Heart left ventricle (tissue), 16 donors: ENCODE results near the gene WWOX. TPM values are rescaled to one million over a fixed set of nuclear protein-coding genes. Genes with fewer than 3 reads are reported as not detected.
"Not testable (repeated sequence)": the region's sequence is repeated elsewhere in the genome, so short reads cannot be mapped to it uniquely, and the experiment has no call there.

ENCODE experiments used
- ATAC-seq, 4 donors: fragments of 200-7000 bp; cut with Tn5 transposase; one replicate each; pipeline ENCODE4 v1.9.1; 2020 to 2022; ENCODE audit warnings: moderate library complexity in 4 of 4, mild to moderate bottlenecking in 3 of 4, moderate number of reproducible peaks in 1 of 4
- DNase-seq, 5 donors: peaks; one replicate each; pipeline ENCODE4 v3.0.0-alpha.2; 2020
- H3K27ac ChIP-seq, 12 donors: fragments of 200-600 bp; sonication (generic) in 4 of 12; one replicate each; pipeline versions ENCODE4 v1.5.0 to v1.8.0; 2016 to 2022; ENCODE audit warnings: mild to moderate bottlenecking in 2 of 12
- H3K27me3 ChIP-seq, 9 donors: fragments of 200-600 bp; sonication (generic) in 2 of 9; one replicate each; pipeline versions ENCODE4 v1.5.1 to v1.8.0; 2016 to 2022; ENCODE audit warnings: mild to moderate bottlenecking in 3 of 9
- H3K36me3 ChIP-seq, 9 donors: fragments of 200-600 bp; sonication (generic) in 2 of 9; one replicate each; pipeline versions ENCODE4 v1.5.0 to v1.8.0; 2018 to 2022; ENCODE audit warnings: mild to moderate bottlenecking in 2 of 9
- H3K4me1 ChIP-seq, 12 donors: fragments of 200-600 bp; sonication (generic) in 4 of 12; one replicate each; pipeline versions ENCODE4 v1.5.0 to v1.8.0; 2016 to 2022; ENCODE audit warnings: mild to moderate bottlenecking in 3 of 12
- H3K4me3 ChIP-seq, 12 donors: fragments of 200-600 bp; sonication (generic) in 4 of 12; one replicate each; pipeline versions ENCODE4 v1.5.0 to v1.8.0; 2017 to 2022; ENCODE audit warnings: mild to moderate bottlenecking in 9 of 12, moderate library complexity in 4 of 12
- H3K9me3 ChIP-seq, 12 donors: fragments of 200-600 bp; sonication (generic) in 4 of 12; one replicate each; pipeline versions ENCODE4 v1.5.0 to v1.8.0; 2016 to 2022; ENCODE audit warnings: mild to moderate bottlenecking in 1 of 12
- CTCF ChIP-seq, 12 donors: fragments of 200-600 bp; sonication (generic) in 4 of 12; IDR thresholded peaks; one replicate each; pipeline versions ENCODE4 v1.5.0 to v1.8.0; 2018 to 2022; ENCODE audit warnings: antibody characterized with exemption in 12 of 12, mild to moderate bottlenecking in 5 of 12
- POLR2A ChIP-seq, 2 donors: fragments of 450-650 bp; IDR thresholded peaks; one replicate each; pipeline ENCODE4 v1.6.1; 2017; ENCODE audit warnings: antibody characterized with exemption in 2 of 2, mild to moderate bottlenecking in 2 of 2, moderate library complexity in 2 of 2
- WGBS, 4 donors: extraction: QIAGEN DNeasy Blood & Tissue Kit in 2 of 4; methylation state at CpG; one replicate each; pipeline versions ENCODE4 v1.1.5 to v1.1.7; 2013 to 2018; 5-methylcytosine and 5-hydroxymethylcytosine counted together
- intact Hi-C, 10 donors: fragments of 100-400 bp; cut with DNase I; formaldehyde crosslinking; loops; one replicate each; pipeline versions ENCODE4 v1.11.1 to v1.14.2; 2022
- polyA plus RNA-seq, 2 donors: library from polyadenylated mRNA; stranded (reverse); fragments of 200-250 nt; gene quantifications; one replicate each; pipeline ENCODE4 v1.2.3, GENCODE V29; 2013
- total RNA-seq, 9 donors: library from RNA; depleted of rRNA in 2 of 9; stranded (reverse); fragments of >200 nt in 2 of 9; fragmentation: NEBNext Ultra II Directional in 3 of 9; extraction: Animal tissue kit (Norgen Biotek cat#: 25700) in 3 of 9; gene quantifications; one replicate each; pipeline versions ENCODE4 v1.1.0 to v1.2.4, GENCODE V29; 2016 to 2023
- donor health status: ischemic (EF 13 %, LVEDD 7.1; RV severe dilation, severe dysfunction).
- donor health status: healthy with polysubstance abuse.
- donor health status: DM: no; HTN: yes; CAD: no.
- donor health status: DM: no; HTN: no; CAD: no.
- donor health status: ischemic (EF 25% LVEDD 6.9; RV normal size, moderate dysfunction).
- donor health status: ischemic (EF 25% LVEDD 5.7; RV mildly dilated, moderate dysfunction).
- donor health status: healthy.
- donor health status: DM: yes; HTN: yes; CAD: no.
- donor health status: ischemic (EF 35%, LVEDD 5.7; RV mildly dilated, moderate dysfunction).
- donor health status: nonischemic (EF 11% LVEDD 7.7; RV severe dilation, severe dysfunction).
- donor health status: DM: yes; HTN: yes; CAD: no.
- donor health status: PGD.
- donor health status: ischemic (EF 29% LVEDD 5.4; RV normal size, mild dysfunction).
- donor health status: nonischemic (EF 23%, LVEDD 6.1; RV moderate dilation, normal function).

The WWOX gene
- total and polyA plus RNA-seq, 11 donors, result 4.3 to 18.3 (median 9.1) TPM

GRCh38 chr16:79253100-79253631 is 1153.7 kb downstream of the WWOX start:
- no peak overlapping the region for H3K27ac ChIP-seq
- H3K36me3 ChIP-seq, result no peaks in the 10 kb centered on the region
- no peak for DNase-seq
- intact Hi-C loops, result no loop called here
- peaks cover 0 to 3% (median 0%) of the 10 kb centered on the region in 9 donors for H3K27me3 ChIP-seq
- 62 to 81% (median 72%) methylated on average over 9 of the region's 9 CpGs for WGBS, 4 donors
- ATAC-seq, result no peak
- no peaks in the 10 kb centered on the region for H3K9me3 ChIP-seq
- peaks cover 0 to 6% (median 0%) of the 10 kb centered on the region in 12 donors for H3K4me1 ChIP-seq
- no peak overlapping the region for H3K4me3 ChIP-seq
- TF ChIP-seq CTCF (IDR thresholded peaks at IDR 0.05), result no peak
- no peak for TF ChIP-seq POLR2A (IDR thresholded peaks at IDR 0.05)

- TF ChIP-seq POLR2A (IDR thresholded peaks at IDR 0.05) (no peak), CTCF (IDR thresholded peaks at IDR 0.05) (no peak)
- Histone ChIP-seq H3K36me3 (no peaks in the 10 kb centered on the region), H3K27ac (no peak overlapping the region), H3K27me3 (peaks cover 0 to 6% (median 0%) of the 10 kb centered on the region in 9 donors), H3K4me1 (peaks cover 0 to 14% (median 6%) of the 10 kb centered on the region in 12 donors), H3K4me3 (no peak overlapping the region), H3K9me3 (no peaks in the 10 kb centered on the region)
- intact Hi-C loops, result no loop called here
- WGBS, 4 donors, result 67 to 70% (median 68%) methylated on average over 10 of the region's 10 CpGs
- DNase-seq (no peak), ATAC-seq (no peak)
These were observed 1158.6 kb downstream of the WWOX start for GRCh38 chr16:79257953-79258490.

GRCh38 chr16:79260890-79261289 is 1161.4 kb downstream of the WWOX start:
- H3K9me3 ChIP-seq, DNase-seq, H3K27me3 ChIP-seq, H3K27ac ChIP-seq, H3K36me3 ChIP-seq, ATAC-seq, H3K4me3 ChIP-seq: not testable (repeated sequence)
- peaks cover 0 to 28% (median 8%) of the 10 kb centered on the region in 12 donors for H3K4me1 ChIP-seq
- WGBS, 4 donors, result 93 to 95% (median 95%) methylated on average over 4 of the region's 4 CpGs
- intact Hi-C loops, result loop anchor here in 2 of 10 donors (5.0 to 10.0 kb wide), 4 partner anchors 96 to 759 kb away; partner anchors contain the start of gene MAF (in 1 of the 2)

GRCh38 chr16:79261481-79261940 is 1162.1 kb downstream of the WWOX start:
- ATAC-seq (peak; percentile 38 to 63 (median 54)), DNase-seq (peak; percentile 35 to 80 (median 57))
- H3K27me3 ChIP-seq, result peaks cover 0 to 6% (median 0%) of the 10 kb centered on the region in 9 donors
- no peaks in the 10 kb centered on the region for H3K9me3 ChIP-seq
- peaks cover 0 to 28% (median 8%) of the 10 kb centered on the region in 12 donors for H3K4me1 ChIP-seq
- H3K4me3 ChIP-seq, result no peak overlapping the region
- no peaks in the 10 kb centered on the region for H3K36me3 ChIP-seq
- 42 to 49% (median 44%) methylated on average over 5 of the region's 5 CpGs for WGBS, 4 donors
- TF ChIP-seq CTCF (IDR thresholded peaks at IDR 0.05) (peak; percentile 29 to 68 (median 50)), POLR2A (IDR thresholded peaks at IDR 0.05) (no peak)
- H3K27ac ChIP-seq, result peak overlapping the region in 4 of 12 donors; percentile 11 to 46 (median 22)
- intact Hi-C loops, result loop anchor here in 2 of 10 donors (5.0 to 10.0 kb wide), 4 partner anchors 96 to 759 kb away; partner anchors contain the start of gene MAF (in 1 of the 2)
